ENCODE data around the gene BTF3.

DNA sequence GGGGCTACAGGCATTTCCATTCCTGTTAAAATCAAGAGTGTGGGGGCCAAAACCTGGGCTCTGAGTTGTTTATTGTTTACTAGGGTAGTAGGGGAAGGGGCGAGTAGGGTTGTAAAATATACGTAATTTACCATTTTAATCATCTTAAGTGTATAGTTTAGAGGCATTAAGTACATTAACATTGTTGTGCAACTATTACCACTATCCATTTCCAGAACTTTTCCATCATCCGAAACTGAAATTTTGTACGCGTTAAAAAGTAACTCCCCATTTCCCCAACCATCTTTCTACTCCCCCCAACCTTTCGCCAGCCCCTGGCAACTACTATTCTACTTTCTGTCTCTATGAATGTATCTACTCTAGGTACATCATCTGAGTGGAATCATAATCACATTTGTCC, 46.0 kb upstream of the BTF3 start:
- TF ChIP-seq BRF1 (IDR thresholded peaks at IDR 0.05; ENCODE audit: borderline replicate concordance, extremely low read depth, insufficient read length) (no peak), HNRNPLL (IDR thresholded peaks at IDR 0.05; ENCODE audit: low read depth, low read length, poor library complexity, severe bottlenecking) (no peak), MYC (IDR thresholded peaks at IDR 0.05; ENCODE audit: low read depth, low read length) (no peak), MYC (CRISPR knock-in tag; IDR thresholded peaks at IDR 0.05; ENCODE audit: borderline replicate concordance, low read depth) (no peak), RAD21 (CRISPR knock-in tag; conservative IDR thresholded peaks at IDR 0.05 in 1 of 2, IDR thresholded peaks at IDR 0.05 in 1 of 2) (no peak), RNF2 (IDR thresholded peaks at IDR 0.05) (no peak), TEAD4 (IDR thresholded peaks at IDR 0.05; ENCODE audit: low read length) (no peak), TEAD4 (CRISPR knock-in tag; IDR thresholded peaks at IDR 0.05; ENCODE audit: borderline replicate concordance) (no peak), EP300 (IDR thresholded peaks at IDR 0.05; ENCODE audit: low read length) (no peak), NRF1 (conservative IDR thresholded peaks at IDR 0.05 in 1 of 2, IDR thresholded peaks at IDR 0.05 in 1 of 2) (no peak), NCOR1 (IDR thresholded peaks at IDR 0.05) (no peak), PCBP1 (IDR thresholded peaks at IDR 0.05; ENCODE audit: low read depth, low read length, poor library complexity, severe bottlenecking) (no peak)
- TF ChIP-seq, protein P1, sequence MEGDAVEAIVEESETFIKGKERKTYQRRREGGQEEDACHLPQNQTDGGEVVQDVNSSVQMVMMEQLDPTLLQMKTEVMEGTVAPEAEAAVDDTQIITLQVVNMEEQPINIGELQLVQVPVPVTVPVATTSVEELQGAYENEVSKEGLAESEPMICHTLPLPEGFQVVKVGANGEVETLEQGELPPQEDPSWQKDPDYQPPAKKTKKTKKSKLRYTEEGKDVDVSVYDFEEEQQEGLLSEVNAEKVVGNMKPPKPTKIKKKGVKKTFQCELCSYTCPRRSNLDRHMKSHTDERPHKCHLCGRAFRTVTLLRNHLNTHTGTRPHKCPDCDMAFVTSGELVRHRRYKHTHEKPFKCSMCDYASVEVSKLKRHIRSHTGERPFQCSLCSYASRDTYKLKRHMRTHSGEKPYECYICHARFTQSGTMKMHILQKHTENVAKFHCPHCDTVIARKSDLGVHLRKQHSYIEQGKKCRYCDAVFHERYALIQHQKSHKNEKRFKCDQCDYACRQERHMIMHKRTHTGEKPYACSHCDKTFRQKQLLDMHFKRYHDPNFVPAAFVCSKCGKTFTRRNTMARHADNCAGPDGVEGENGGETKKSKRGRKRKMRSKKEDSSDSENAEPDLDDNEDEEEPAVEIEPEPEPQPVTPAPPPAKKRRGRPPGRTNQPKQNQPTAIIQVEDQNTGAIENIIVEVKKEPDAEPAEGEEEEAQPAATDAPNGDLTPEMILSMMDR (IDR thresholded peaks at IDR 0.05 in 2 of 3, conservative IDR thresholded peaks at IDR 0.05 in 1 of 3; ENCODE audit: insufficient read depth in 2 of 3, low read depth in 1 of 3, low read length in 3 of 3): no peak
- TF ChIP-seq, protein P2, sequence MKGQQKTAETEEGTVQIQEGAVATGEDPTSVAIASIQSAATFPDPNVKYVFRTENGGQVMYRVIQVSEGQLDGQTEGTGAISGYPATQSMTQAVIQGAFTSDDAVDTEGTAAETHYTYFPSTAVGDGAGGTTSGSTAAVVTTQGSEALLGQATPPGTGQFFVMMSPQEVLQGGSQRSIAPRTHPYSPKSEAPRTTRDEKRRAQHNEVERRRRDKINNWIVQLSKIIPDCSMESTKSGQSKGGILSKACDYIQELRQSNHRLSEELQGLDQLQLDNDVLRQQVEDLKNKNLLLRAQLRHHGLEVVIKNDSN (CRISPR knock-in tag; IDR thresholded peaks at IDR 0.05): no peak
